Measurements from ENCODE around the gene SLC25A51.
"Not testable (repeated sequence)": the region's sequence is repeated elsewhere in the genome, so short reads cannot be mapped to it uniquely, and the experiment has no call there.

Gene SLC25A51

DNA sequence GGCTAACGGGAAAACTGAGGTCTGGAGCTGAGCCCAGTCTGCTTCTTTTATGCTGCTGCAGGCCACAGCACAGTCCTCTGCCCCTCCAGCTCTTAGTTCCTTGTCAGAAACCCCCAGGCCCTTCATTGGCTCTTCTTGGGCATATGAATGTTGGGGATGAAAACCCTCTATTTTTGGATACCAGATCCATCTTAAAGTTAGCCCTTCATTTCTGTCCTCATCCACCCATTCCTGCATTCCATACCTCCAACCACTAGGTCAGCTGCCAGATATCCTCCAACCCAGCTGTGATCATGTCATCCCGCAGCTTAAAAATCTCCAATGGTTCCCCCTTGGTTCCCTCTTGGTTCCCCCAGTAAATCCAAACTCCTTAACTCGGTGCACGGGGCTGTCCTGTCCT, 1.8 kb upstream of the SLC25A51 start:
- no peak for DNase-seq (ENCODE audit: low read depth in 1 of 2, low spot score in 1 of 2)

DNA sequence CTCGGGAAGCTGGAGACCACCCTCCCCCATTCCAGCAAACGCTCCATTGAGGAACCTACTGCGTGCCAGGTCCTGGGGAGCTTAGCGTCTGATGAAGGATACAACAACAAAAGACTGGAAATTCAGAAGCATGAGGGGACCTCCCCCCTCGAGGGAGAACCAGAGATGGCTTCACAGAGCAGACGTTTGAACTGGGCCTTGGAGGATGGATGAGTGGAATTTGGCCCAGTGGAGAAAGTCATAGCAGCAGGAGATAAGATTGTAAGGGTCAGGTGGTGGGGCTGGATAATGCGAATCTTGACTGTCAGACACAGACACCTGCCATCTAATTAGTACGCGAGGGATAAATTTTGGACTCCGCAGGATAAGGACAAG, 1.2 kb upstream of the SLC25A51 start:
- no peak for DNase-seq (ENCODE audit: low read depth in 1 of 2, low spot score in 1 of 2)

DNA sequence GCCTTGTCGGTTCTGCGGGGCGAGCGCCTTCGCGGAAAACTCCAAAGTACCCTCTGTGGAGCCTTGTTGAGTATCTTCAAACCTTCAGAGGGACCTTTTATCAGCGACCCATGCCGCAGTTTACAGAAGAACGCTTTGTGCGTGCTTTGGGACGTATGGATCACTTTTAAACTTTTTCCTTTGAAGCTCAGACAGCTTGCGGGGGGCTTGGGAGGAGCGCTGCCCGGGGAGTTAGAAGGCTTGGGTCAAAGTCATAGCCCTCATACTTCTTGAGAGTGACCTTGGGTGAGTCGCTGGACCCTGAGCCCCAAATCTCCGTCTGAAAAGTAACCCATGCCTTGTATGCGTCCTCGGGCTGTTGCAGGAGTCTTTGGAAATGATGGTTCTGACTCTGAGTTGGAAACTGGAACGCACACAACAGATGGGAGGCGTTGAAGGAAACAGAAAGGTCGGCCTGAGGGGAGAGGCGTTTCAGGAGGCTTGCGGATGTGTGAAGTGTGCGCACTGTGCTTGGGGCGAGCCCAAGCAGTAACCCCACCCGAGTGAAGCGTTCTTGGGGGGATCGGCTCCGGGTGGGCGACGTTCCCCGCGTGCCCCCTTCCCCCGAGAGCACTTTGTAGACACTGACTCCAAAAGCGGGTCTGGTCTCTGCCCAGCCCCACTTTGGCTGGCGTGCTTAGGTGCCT, 661 bp upstream of the SLC25A51 start:
- no peak for DNase-seq (ENCODE audit: low read depth in 1 of 2, low spot score in 1 of 2)

DNA sequence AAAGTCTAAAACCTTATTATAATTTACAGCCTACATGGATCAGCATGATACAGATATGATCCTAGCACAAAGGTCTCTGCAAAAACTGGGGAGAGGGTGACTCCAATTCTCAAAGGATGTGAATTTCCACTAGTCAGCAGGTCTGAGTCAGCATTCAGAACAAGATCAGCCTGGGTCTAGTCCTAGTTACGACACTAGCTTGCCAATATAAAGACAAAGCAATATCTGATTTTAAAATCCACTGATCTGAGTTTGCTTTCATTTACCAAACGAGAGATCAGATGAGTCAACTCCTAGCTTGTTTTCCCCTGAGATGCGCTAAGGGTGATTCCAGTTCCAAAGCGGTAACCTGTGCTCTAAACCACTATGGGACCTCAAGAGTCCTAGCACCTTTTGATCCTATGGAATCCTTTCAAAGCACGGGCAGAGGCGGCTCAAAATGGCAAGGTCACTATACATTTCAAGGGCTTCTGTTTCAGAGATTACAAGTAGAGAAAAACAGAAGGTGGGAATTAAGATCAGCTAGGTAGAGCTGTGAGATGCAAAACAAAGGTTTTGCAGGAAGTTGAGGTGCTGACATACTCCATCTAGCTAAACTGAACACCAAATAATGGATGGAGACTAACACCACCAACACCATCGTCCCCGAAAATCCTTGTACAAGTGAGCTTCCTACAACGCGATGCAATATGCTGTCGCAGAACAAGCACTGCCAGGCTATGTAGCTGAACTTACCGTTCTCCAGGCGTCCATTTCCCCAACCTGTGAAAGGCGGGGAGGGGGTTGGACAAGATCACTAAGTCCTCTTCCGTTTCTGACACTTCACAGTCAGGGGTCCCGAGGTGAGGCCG, 906 bp downstream of the SLC25A51 start:
- no peak for DNase-seq (ENCODE audit: low read depth in 1 of 2, low spot score in 1 of 2)

DNA sequence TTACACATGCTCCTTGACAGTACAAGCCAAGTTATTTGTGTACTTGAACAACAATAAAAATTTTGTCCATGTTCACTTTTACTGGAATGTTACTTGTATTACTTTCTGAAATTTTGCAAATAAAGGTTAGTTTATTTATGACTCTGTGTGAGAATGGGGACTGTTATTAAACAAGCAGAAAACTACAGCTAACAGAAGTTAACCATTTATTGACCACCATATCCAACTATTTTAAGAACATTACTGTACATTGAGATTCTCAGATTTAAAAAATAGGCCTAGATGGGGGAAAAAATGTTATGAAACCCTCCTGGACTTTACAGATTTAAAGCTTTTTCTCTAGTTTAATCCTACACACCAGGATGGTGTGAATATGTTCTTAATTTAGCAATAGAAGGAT, 1.8 kb downstream of the SLC25A51 start:
- no peak for DNase-seq (ENCODE audit: low read depth in 1 of 2, low spot score in 1 of 2)

DNA sequence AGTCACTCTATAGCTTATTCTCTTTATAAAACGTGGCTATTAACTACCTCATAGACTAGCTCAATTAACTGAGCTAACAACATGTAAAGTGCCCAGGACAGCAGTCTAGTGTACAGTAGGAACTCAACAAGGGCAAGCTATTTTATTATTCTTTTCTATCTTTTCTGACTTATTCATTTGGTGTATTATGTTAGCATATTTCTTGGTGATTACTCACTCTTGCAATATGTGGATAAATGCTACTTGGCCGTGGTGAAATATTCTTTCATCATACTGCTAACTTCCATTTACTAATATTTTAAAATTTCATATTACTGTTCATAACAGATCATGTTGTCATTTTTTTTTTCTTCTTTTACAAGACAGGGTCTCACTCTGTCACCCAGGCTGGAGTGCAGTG, 4.9 kb downstream of the SLC25A51 start:
- DNase-seq (ENCODE audit: low read depth in 1 of 2, low spot score in 1 of 2), result no peak

DNA sequence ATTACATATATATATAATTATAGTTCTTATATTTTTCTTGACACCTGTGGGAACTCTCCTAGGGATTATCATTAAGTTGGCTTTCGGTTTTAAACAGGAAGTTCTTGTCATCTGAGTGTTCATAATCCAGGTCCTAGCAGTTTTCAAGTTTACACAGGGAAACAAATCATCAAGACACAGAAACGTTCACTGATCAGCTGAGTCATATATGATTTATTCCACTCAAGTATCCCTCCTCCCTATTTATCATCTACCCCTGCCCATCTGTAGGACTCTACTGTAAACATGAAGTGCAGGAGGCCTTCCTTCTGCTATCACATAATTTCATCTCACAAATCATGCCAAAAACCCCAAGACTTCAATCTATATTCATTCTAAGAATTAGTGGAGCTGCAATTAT, 6.3 kb downstream of the SLC25A51 start:
- DNase-seq (ENCODE audit: low read depth in 1 of 2, low spot score in 1 of 2), result no peak

DNA sequence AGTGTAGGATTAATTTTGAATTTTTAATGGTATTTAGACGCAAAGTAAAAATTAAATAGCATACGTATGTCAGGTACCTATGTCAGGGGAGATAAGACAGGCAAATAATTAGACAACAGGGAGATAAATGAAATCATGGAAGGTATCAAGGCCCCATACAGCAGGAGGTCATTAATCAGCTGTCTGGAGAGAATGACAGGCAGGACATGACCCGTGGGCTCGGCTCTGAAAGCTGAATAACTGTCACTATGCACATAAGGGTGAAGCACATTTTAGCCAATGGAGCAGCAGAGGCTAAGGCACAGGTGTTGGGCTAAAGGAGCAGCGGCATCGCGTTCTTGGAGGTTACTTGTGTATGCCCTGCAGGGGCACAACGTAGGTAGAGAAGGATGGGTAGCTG, 11.9 kb downstream of the SLC25A51 start:
- no peak for DNase-seq (ENCODE audit: low read depth in 1 of 2, low spot score in 1 of 2)

DNA sequence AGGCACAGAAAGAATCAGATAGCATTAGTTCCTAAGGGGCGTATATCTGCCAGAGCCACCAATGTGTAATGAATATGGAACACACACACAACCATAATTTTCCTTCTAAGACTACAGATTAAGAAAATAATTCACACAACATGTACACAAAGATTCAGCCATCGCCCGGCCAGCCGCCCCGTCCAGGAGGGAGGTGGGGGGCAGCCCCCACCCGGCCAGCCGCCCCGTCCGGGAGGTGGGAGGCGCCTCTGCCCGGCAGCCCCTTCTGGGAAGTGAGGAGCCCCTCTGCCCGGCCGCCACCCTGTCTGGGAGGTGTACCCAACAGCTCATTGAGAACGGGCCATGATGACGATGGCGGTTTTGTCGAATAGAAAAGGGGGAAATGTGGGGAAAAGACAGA, 12.9 kb downstream of the SLC25A51 start:
- not testable (repeated sequence) for DNase-seq (ENCODE audit: low read depth in 1 of 2, low spot score in 1 of 2)

DNA sequence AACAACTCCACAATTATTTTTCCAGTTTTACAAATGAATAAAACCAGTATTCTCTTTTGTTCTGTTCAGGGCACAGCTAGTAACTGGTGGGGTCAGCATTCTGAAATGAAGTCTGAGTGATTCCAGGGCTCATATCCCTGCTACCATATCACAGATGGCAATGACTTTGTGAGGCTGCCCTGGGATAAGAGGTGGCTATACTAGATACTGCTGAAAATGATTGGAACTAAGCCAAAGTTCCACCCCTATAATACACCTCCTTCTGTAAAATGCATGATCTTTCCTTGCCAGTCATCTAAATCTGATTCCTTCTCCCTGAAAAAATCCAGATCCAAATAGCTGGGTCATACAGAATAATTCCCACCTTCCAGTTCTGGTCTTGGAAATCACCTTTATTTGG, 14.4 kb downstream of the SLC25A51 start:
- no peak for DNase-seq (ENCODE audit: low read depth in 1 of 2, low spot score in 1 of 2)

DNA sequence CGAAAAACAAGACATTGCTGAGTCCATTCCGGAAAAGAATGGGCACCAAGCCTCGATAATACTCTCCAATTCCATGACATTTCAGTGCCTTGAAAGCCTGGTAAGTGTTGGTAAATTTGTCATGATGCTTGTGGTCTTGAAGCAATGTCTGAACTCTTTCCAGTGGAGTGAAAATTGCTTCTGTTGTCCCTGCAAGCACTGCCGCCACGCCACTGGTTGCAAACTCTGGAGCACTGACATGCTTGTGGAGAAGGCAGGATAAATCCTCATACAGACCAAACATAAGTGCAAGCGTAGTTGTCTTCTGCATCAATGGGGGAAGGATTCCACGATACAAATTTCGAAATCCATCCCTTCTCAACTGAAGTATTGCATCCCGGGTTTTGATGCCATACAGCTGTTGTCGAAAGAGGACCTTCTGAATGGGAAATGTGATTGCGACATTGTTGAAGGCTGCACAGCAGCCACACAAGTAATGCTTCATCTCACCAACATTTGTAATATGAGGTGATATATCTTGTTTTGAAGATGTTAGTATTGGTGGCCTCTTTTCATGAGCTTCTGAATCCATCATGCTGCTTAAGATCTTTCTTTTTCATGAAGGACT, 15.8 kb downstream of the SLC25A51 start:
- not testable (repeated sequence) for DNase-seq (ENCODE audit: low read depth in 1 of 2, low spot score in 1 of 2)

DNA sequence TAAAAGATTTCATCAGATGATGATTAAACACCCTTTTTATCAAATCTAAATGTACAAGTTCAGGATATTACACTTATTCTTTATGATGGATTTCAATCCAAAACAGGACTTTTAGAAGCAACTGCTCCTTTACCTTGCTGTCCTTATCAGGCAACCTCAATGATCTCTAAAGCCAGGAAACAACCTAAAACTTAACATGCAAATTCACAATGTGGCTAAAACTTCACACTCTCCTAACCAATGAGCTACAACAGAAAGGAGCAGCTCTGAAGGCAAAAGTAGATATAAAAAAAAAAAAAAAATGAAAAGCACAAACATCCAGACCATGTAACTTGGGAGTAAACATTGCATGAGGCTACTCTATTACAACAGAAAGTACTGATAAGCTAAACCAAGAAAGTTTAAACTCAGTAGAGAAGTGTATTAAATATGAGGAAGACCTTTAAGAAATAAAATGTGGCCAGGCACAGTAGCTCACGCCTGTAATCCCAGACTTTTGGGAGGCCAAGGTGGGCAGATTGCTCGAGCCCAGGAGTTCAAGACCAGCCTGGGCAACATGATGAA, 22.9 kb downstream of the SLC25A51 start:
- DNase-seq (ENCODE audit: low read depth in 1 of 2, low spot score in 1 of 2), result no peak

DNA sequence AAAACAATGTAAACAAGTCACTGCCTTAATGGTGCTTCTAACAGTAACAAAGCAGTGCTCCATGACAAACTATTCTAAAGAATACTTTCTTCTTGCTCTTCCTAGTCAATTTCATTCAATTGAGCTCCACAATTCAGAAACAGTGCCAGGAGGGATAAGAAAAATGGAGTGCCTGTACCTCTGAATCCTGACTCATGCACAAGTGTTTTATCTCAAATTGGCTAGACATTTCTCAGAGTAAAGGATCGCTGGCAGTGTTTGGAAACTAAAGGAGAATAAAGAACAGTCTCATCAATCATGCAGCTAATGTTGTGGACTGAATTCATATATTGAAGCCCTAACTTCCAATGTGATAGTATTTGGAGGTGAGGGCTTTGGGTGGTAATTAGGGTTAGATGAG, 27.6 kb downstream of the SLC25A51 start:
- DNase-seq (ENCODE audit: low read depth in 1 of 2, low spot score in 1 of 2), result no peak

DNA sequence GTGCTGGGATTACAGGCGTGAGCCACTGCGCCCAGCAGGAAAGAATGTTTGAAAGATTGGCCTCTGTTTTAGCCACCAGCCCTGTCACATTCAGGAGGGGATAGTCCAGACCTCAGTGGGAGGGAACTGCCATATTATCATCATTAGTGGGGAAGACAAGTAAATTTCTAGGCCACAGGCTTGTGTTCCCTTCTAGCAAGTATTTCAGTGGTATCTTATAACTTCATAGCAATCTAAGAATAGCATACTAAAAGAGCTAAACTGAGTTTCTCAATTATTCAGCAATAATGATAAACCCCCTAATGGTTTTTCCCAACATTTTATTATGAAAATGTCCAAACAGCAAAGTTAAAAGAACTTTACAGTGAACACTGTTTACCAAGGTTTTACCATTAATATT, 30.0 kb downstream of the SLC25A51 start:
- no peak for DNase-seq (ENCODE audit: low read depth in 1 of 2, low spot score in 1 of 2)

DNA sequence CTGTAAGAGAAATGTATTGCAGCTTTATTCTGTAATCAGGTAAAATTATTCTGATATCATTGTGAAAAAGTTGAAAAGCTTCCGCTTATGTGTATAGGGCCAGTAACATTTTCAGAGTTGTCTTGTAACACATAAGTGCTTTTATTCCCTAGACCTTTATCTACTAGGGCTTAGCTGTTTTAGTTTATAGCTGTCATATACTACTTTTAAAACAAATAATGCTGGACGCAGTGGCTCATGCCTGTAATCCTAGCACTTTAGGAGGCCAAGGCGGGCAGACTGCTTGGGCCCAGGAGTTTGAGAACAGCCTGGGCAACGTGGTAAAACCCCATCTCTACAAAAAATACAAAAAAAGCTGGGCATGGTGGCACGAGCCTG, 33.1 kb downstream of the SLC25A51 start:
- no peak for DNase-seq (ENCODE audit: low read depth in 1 of 2, low spot score in 1 of 2)

DNA sequence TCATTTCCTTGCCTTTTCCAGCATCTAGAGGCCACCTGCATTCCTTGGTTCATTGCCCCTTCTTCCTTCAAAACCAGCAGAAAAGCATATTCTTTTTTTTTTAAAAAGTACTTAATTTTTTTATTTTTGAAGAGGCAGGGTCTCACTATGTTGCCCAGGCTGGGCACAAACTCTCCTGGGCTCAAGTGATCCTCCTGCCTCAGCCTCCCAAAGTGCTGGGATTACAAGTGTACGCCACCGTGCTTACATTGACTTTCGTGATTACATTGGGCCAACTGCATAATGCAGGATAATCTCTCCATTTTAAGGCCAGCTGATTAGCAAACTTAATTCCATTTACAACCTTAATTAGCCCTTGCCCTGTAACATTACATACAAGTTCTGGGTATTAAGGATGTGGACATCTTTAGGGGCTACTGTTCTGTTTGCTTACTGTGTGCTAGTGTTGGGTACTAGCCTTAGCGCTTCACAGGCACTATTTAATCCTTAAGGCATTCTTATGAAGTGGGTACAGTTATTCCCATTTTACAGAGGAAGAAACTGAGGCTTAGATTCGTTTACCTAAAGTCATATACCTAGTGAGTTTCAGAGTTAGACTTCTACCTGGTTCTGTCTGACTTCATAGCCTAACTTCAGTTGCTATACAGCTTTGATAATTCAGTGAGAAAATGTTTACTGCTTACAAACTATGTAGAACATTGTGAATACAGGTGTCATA, 33.7 kb downstream of the SLC25A51 start:
- DNase-seq (ENCODE audit: low read depth in 1 of 2, low spot score in 1 of 2), result no peak

DNA sequence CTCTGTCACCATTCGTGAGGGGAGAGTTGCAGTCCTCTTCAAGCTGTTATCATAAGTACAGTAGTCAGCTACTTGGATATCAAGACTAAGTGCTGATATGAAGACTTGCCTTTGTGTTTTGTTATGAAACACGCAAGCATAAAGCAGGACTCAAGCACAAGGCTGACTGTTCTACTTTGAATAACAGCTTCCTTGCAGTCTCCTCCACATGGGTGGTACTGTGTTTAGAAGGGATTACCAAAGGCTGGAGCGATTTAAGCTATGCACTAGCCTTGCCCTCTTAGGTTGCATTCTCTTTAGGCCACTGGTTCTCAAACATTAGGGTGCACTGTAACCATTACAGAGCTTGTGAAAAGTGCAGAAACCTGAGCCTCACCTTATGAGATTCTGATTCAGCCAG, 41.4 kb downstream of the SLC25A51 start:
- DNase-seq (ENCODE audit: low read depth in 1 of 2, low spot score in 1 of 2), result no peak

DNA sequence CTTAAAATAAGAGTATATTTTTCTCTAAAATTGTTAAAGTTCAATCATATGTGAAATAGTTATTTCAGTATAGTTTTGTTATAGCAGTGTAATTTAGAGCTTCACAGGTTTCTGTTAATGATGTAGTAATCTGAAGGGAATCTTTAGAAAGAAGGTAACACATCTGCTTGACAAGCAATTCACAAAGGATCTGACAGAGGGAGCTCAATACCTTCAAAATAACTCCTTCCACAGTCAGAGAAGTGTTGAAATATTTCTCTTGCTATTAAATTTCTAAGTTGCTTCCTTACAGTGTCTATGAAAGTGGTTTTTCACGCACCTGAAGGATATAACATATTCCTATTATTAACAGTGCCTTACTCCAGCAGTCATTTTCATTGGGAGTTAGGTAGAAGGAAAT, 44.9 kb downstream of the SLC25A51 start:
- no peak for DNase-seq (ENCODE audit: low read depth in 1 of 2, low spot score in 1 of 2)

DNA sequence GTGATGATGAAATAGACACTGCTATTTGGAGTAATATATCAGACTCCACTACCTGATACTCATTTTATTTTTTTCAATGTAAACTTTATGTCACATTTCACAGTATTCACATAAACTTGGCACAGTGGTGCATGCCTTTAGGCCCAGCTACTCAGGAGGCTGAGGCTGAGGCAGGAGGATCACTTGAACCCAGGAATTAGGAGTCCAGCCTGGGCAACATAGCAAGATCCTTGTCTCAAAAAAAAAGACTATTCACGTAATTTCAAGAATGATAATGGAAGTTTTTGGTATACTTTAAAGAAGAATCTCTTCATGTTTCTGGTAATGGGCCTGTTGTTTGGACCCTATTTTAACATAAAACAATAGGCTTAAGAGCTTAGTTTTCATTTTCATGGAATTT, 47.4 kb downstream of the SLC25A51 start:
- DNase-seq (ENCODE audit: low read depth in 1 of 2, low spot score in 1 of 2), result no peak

DNA sequence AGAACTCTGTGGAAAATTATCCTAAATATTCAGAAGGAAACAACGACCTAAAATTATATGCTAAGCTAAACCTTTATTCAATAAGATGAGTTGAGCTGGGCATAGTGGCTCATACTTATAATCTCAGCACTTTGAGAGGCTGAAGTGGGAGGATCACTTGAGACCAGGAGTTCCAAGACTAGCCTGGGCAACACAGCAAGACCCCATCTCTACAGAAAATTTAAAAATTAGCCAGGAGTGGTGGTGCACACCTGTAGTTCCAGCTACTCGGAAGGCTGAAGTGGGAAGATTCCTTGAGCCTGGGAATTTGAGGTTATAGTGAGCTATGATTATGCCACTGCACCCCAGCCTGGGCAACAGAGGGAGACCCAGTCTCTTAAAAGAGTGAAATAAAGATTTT, 51.7 kb downstream of the SLC25A51 start:
- no peak for DNase-seq (ENCODE audit: low read depth in 1 of 2, low spot score in 1 of 2)

DNA sequence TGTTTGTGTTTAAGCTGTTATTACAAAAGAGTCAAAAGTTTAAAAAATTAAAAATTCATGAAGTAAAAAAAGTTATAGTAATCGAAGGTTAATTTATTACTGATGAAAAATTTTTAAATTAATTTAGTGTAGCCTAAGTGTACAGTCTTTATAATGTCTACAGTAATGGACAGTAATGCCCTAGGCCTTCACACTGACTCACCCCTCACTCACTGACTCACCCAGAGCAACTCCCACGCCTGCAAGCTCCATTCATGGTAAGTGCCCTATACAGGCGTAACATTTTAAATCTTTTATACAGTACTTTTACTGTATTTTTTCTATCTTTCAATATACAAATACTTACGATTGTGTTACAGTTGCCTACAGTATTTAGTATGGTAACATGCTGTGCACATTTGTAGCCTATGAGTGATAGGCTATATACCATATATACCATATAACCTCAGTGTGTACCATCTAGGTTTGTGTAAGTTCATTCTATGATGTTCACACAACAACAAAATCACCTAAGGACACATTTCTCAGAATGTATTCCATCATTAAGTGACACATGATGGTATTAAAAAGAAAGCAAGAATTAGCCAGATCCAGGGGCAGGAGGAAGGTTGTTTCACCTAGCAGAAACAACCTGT, 63.2 kb downstream of the SLC25A51 start:
- no peak for DNase-seq (ENCODE audit: low read depth in 1 of 2, low spot score in 1 of 2)
